ENCODE results near the gene GRID1.

The GRID1 gene

DNA sequence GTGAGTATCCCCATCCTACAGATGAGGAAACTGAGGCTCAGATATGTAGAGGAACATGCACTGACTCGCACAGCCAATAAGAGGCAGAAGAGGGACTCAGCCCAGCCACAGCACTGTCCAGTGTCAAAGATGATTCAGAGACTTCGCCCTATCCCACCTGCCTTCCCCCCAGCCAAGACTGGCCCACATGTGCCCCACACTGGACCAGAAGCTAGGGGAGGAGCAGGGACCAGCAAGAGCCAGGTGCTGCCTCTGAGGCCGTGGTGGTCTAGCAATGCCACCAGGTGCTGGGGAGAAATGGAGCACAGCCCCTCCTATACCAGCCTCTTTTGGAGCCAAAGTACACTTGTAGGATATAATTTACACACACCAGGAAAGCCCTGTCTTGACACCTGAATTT, 22.3 kb downstream of the GRID1 start:
- DNase-seq (ENCODE audit: low read depth), result no peak
- TF ChIP-seq, protein P1, sequence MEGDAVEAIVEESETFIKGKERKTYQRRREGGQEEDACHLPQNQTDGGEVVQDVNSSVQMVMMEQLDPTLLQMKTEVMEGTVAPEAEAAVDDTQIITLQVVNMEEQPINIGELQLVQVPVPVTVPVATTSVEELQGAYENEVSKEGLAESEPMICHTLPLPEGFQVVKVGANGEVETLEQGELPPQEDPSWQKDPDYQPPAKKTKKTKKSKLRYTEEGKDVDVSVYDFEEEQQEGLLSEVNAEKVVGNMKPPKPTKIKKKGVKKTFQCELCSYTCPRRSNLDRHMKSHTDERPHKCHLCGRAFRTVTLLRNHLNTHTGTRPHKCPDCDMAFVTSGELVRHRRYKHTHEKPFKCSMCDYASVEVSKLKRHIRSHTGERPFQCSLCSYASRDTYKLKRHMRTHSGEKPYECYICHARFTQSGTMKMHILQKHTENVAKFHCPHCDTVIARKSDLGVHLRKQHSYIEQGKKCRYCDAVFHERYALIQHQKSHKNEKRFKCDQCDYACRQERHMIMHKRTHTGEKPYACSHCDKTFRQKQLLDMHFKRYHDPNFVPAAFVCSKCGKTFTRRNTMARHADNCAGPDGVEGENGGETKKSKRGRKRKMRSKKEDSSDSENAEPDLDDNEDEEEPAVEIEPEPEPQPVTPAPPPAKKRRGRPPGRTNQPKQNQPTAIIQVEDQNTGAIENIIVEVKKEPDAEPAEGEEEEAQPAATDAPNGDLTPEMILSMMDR (IDR thresholded peaks at IDR 0.05; ENCODE audit: insufficient read depth, low read depth, low read length, missing control alignments), result no peak
- no peak overlapping the region for H3K4me3 ChIP-seq (ENCODE audit: low read length)

DNA sequence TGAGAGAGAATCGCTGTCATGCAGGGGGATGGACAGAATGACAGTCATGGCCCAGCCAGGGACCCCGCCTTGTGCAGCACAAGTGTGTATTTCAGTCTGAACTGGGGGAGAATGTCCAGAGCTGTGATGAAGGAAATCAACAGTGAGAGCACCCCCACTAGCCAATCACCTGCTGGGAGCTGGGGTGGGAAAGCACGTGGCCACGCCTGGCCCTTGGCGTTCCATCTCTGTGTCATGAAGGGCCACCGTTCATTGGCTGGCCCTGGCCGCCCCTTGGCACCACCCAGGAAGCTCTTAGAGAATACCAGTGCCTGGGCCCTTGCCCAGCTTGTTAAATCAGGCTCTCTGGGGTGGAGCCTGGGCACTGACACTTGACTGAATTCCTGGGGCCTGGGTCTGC, 22.8 kb downstream of the GRID1 start:
- TF ChIP-seq, protein P1 (IDR thresholded peaks at IDR 0.05; ENCODE audit: insufficient read depth, low read depth, low read length, missing control alignments), result no peak
- DNase-seq (ENCODE audit: low read depth), result no peak
- no peak overlapping the region for H3K4me3 ChIP-seq (ENCODE audit: low read length)

DNA sequence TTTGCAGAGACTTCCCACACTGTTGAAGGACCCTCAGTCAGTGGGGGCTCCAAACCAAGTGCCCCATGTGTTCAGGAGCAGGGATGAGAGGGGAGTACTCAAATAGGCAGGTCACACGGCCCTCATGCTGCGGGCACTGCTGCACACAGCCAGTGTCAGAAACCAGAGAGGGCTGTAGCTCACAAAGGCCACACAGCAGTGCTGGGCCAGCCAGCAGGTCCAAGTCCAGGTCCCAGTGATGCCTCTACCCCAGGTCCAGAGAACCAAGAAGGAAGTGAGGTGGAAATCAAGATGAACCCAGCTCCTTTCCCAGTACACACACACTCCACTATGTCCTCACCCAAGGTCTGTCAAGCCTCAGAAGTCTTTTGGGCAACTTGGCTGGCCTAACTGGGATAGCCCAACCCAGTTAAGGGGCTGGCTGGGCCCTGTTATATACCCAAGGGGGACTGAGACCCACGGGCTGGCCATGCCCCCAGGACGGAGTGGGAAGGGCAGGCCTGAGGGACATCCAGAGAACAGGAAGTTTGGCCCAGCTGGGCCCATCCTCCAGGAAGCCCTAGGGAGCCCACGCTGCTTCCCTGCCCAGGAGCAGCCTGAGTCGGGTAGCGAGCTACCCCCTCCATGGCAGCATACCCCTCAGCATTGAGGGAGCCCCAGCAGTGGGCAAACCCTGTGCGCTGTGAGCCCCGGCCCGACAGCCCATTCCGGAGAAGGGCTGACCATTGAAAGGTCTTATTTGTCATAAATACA, 24.3 kb downstream of the GRID1 start:
- DNase-seq (ENCODE audit: low read depth), result no peak
- H3K4me3 ChIP-seq (ENCODE audit: low read length), result no peak overlapping the region
- TF ChIP-seq, protein P1 (IDR thresholded peaks at IDR 0.05; ENCODE audit: insufficient read depth, low read depth, low read length, missing control alignments), result no peak

DNA sequence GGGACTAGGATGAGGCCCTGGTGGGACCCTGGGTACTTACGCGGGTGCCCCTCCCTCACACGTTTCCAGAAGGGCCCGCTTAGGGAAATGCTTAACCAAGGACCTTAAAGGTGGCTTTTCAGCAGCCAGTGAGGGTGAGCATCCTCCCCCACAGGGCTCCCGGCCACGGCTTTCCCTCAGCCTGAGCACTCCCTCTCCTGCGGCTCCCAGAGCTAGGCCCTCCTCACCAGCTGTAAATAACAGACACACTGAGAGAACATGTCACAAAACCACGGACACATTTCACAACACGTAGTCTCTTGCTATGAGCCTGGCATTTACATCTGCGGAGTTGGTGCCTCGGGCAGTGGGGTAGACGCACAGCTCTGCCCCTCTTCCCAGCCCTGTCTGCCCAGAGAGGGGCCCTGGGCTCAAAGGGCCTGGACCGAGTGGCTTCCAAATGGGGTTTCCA, 25.2 kb downstream of the GRID1 start:
- TF ChIP-seq, protein P1 (IDR thresholded peaks at IDR 0.05; ENCODE audit: insufficient read depth, low read depth, low read length, missing control alignments), result no peak
- DNase-seq (ENCODE audit: low read depth), result no peak
- H3K4me3 ChIP-seq (ENCODE audit: low read length), result no peak overlapping the region

DNA sequence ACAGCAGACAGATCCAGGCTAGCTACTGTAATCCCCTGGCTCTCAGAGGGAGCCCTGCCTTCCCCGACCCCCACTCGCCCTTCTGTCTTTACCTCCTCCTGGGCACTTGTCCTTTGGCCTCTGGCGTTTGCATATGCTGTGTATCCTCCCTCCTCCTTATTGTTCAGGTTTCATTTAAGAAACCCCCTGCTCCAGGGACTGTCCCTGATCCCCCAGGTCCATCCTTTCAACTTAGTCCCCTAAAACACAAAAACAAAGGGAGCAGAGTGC, 25.7 kb downstream of the GRID1 start:
- DNase-seq (ENCODE audit: low read depth), result no peak
- TF ChIP-seq, protein P1 (IDR thresholded peaks at IDR 0.05; ENCODE audit: insufficient read depth, low read depth, low read length, missing control alignments), result no peak

DNA sequence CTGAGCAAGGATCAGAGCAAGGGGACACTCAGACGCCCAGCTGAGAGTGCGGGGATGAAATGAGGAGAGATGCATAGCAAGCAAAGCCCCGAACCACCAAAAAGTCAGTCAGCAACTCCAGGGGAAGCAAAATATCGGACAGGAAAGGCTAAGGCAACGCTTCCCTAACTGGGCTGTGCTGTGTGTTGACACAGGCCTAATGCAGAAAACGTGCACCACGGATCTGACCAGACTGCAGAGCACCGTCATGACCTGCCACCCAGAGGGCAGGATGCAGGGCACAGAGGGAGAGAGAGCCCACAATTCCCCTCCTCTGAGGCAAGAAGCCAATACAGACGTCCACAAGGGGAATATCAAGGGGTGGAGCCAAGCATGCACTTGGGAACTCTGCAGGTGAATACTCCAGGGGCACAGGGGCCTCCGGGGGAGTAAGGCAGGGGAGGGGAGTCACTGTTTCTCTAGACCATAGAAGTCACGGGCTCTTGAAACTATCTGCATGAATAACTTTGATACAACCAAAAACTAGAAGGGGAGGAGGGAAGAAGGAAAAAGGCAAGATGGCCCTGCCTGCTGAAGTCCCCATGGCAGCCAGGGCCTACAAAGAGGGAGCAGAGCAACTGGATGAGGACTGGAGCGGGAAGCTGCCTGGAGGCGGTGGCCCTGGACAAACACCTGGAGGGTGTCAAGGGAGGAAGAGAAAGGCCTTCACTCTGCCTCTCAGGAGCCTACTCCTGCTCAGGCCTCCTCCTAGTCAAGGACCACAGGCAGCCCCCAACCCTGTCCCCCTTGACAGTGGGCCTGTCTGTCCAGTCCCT, 26.2 kb downstream of the GRID1 start:
- no peak overlapping the region for H3K4me3 ChIP-seq (ENCODE audit: low read length)
- DNase-seq (ENCODE audit: low read depth), result no peak
- TF ChIP-seq, protein P1 (IDR thresholded peaks at IDR 0.05; ENCODE audit: insufficient read depth, low read depth, low read length, missing control alignments), result no peak

More for the DNA sequence above, 25.7 kb downstream of the GRID1 start:
- H3K4me3 ChIP-seq (ENCODE audit: low read length), result no peak overlapping the region
